SW480 (cell line): Measurements from ENCODE around the gene ATG2A.

Source experiments
- DNase-seq: peaks from one replicate; pipeline ENCODE4 v3.0.0-alpha.2; 2016; ENCODE audit warnings: low spot score

ATG2A gene

GRCh38 chr11:64902102-64902900 lies 14.7 kb downstream of the ATG2A start:
- DNase-seq: no peak

GRCh38 chr11:64900774-64901173 lies 16.2 kb downstream of the ATG2A start:
- DNase-seq: no peak

- DNase-seq: peak; percentile 91
Measured at GRCh38 chr11:64900263-64900678, 16.7 kb downstream of the ATG2A start.

- DNase-seq: no peak
Measured at GRCh38 chr11:64898541-64898940, 18.5 kb downstream of the ATG2A start.

- no peak for DNase-seq
Measured at GRCh38 chr11:64898076-64898445, 18.9 kb downstream of the ATG2A start.

GRCh38 chr11:64897381-64898075 lies 19.5 kb downstream of the ATG2A start:
- no peak for DNase-seq

- DNase-seq: no peak
Measured at GRCh38 chr11:64896448-64897022, 20.5 kb downstream of the ATG2A start.

- DNase-seq: no peak
Measured at GRCh38 chr11:64894812-64895452, 22.1 kb downstream of the ATG2A start.

GRCh38 chr11:64894070-64894811 lies 22.8 kb downstream of the ATG2A start:
- peak; percentile 71 for DNase-seq

- peak; percentile 75 for DNase-seq
Measured at GRCh38 chr11:64893194-64894069, 23.6 kb downstream of the ATG2A start.

GRCh38 chr11:64892838-64893193 lies 24.2 kb downstream of the ATG2A start:
- DNase-seq: no peak

GRCh38 chr11:64892411-64892831 lies 24.6 kb downstream of the ATG2A start:
- no peak for DNase-seq

- no peak for DNase-seq
Measured at GRCh38 chr11:64891880-64892279, 25.1 kb downstream of the ATG2A start.

GRCh38 chr11:64891215-64891848 lies 25.7 kb downstream of the ATG2A start:
- no peak for DNase-seq

- DNase-seq: no peak
Measured at GRCh38 chr11:64890522-64890939, 26.5 kb downstream of the ATG2A start.

GRCh38 chr11:64888729-64889511 lies 28.1 kb downstream of the ATG2A start:
- DNase-seq: no peak

- no peak for DNase-seq
Measured at GRCh38 chr11:64888406-64888728, 28.6 kb downstream of the ATG2A start.

- DNase-seq: no peak
Measured at GRCh38 chr11:64887757-64888405, 29.1 kb downstream of the ATG2A start.

GRCh38 chr11:64887234-64887756 lies 29.7 kb downstream of the ATG2A start:
- no peak for DNase-seq
